SK-N-SH treated with all-trans-retinoic acid at 6 μM for 48 hours (cell line): Measurements from ENCODE around the gene BMERB1.

ENCODE experiments used
- BACH2 ChIP-seq: fragments of 250-450 bp; sonication (Bioruptor Pico); IDR thresholded peaks from 2 replicates; pipeline ENCODE4 v1.9.0; 2021; ENCODE audit warnings: mild to moderate bottlenecking, borderline replicate concordance
- CSDC2 ChIP-seq: fragments of 250-450 bp; sonication (Bioruptor Pico); IDR thresholded peaks from 2 replicates; pipeline ENCODE4 v1.5.0; 2020; ENCODE audit warnings: mild to moderate bottlenecking, moderate library complexity
- TF ChIP-seq, protein P1 (sequence below): fragments of 250-450 bp; sonication (Bioruptor Pico); IDR thresholded peaks from 2 replicates; pipeline ENCODE4 v1.8.0; 2020; ENCODE audit warnings: mild to moderate bottlenecking, moderate library complexity, borderline replicate concordance
- TF ChIP-seq, protein P2 (sequence below): fragments of 250-450 bp; sonication (Bioruptor Pico); IDR thresholded peaks from 2 replicates; pipeline ENCODE4 v1.5.1; 2020; ENCODE audit warnings: low read depth, mild to moderate bottlenecking, moderate library complexity

DNA sequence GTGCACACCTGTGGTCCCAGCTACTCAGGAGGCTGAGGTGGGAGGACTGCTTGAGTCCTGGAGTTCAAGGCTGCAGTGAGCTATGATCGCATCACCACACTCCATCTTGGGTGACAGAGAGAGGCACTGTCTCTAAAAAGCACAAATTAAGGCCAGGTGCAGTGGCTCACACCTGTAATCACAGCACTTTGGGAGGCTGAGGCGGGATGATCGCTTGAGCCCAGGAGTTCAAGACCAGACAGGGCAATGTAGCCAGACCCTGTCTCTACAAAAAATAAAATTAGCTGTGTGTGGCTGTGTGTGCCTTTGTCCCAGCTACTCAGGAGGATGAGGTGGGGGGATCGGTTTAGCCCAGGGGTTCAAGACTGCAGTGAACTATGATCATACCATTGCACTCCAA lies 81.6 kb downstream of the BMERB1 start:
- TF ChIP-seq CSDC2 (CRISPR knock-in tag) (no peak), BACH2 (no peak)
- TF ChIP-seq, protein P1, sequence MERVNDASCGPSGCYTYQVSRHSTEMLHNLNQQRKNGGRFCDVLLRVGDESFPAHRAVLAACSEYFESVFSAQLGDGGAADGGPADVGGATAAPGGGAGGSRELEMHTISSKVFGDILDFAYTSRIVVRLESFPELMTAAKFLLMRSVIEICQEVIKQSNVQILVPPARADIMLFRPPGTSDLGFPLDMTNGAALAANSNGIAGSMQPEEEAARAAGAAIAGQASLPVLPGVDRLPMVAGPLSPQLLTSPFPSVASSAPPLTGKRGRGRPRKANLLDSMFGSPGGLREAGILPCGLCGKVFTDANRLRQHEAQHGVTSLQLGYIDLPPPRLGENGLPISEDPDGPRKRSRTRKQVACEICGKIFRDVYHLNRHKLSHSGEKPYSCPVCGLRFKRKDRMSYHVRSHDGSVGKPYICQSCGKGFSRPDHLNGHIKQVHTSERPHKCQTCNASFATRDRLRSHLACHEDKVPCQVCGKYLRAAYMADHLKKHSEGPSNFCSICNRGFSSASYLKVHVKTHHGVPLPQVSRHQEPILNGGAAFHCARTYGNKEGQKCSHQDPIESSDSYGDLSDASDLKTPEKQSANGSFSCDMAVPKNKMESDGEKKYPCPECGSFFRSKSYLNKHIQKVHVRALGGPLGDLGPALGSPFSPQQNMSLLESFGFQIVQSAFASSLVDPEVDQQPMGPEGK, result no peak
- TF ChIP-seq, protein P2, sequence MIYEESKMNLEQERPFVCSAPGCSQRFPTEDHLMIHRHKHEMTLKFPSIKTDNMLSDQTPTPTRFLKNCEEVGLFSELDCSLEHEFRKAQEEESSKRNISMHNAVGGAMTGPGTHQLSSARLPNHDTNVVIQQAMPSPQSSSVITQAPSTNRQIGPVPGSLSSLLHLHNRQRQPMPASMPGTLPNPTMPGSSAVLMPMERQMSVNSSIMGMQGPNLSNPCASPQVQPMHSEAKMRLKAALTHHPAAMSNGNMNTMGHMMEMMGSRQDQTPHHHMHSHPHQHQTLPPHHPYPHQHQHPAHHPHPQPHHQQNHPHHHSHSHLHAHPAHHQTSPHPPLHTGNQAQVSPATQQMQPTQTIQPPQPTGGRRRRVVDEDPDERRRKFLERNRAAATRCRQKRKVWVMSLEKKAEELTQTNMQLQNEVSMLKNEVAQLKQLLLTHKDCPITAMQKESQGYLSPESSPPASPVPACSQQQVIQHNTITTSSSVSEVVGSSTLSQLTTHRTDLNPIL (CRISPR knock-in tag), result no peak
